Measurements from ENCODE around the gene RNF115.
A peak's percentile ranks its signal among the peaks of the same experiment; 100 is the strongest.

RNF115 gene

GRCh38 chr1:145701306-145701862 is 122.5 kb downstream of the RNF115 start:
- DNase-seq (ENCODE audit: low spot score): no peak

- DNase-seq (ENCODE audit: low spot score): no peak
Observed at GRCh38 chr1:145696630-145696960, 127.3 kb downstream of the RNF115 start.

- no peak for DNase-seq (ENCODE audit: low spot score)
Observed at GRCh38 chr1:145695821-145696629, 127.9 kb downstream of the RNF115 start.

- no peak for DNase-seq (ENCODE audit: low spot score)
Observed at GRCh38 chr1:145692785-145693443, 131.0 kb downstream of the RNF115 start.

GRCh38 chr1:145690587-145691558 is 133.0 kb downstream of the RNF115 start:
- peak; percentile 59 for DNase-seq (ENCODE audit: low spot score)

GRCh38 chr1:145689922-145690321 is 134.0 kb downstream of the RNF115 start:
- DNase-seq (ENCODE audit: low spot score): no peak

GRCh38 chr1:145688924-145689323 is 135.0 kb downstream of the RNF115 start:
- no peak for DNase-seq (ENCODE audit: low spot score)
